ENCODE results near the gene ZC3H6. TPM values are rescaled to one million over a fixed set of nuclear protein-coding genes. Genes with fewer than 3 reads are reported as not detected.
A peak's percentile ranks its signal among the peaks of the same experiment; 100 is the strongest.

ZC3H6 gene
- polyA plus RNA-seq, 2 of the 4 experiments (the other 2 are of a cell fraction) = 0.75 to 1.9 TPM

DNA sequence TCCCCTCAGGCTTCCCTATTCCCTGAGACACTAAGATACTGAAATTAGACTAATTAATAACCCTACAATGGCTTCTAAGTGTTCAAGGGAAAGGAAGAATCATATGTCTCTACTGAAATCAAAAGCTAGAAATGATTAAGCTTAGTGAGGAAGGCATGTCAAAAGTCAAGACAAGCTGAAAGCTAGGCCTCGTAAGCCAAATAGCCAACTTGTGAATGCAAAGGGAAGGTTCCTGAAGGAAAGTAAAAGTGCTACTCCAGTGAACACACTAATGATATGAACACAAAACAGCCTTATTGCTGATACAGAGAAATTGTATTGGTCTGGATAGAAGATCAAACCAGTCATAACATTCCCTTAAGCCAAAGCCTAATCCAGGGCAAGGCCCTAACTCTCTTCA lies 30.5 kb upstream of the ZC3H6 start:
- DNase-seq (ENCODE audit: low read depth in 1 of 2, low spot score in 1 of 2) (no peak), ATAC-seq (no peak), FAIRE-seq (no peak)
- H3K4me2 ChIP-seq = no peak overlapping the region
- ChIA-PET POLR2A (no interaction called here), CTCF (interaction anchor here (1.3 to 1.9 kb wide), 3 partner anchors 9 to 14 kb away, joined by 4 to 7 read pairs (median 4); partner anchors contain the start of gene ZC3H8)
- TF ChIP-seq HOXA7 (CRISPR knock-in tag; IDR thresholded peaks at IDR 0.05) (no peak), ESRRA (IDR thresholded peaks at IDR 0.05; ENCODE audit: borderline replicate concordance, low read length) (no peak), BHLHE40 (IDR thresholded peaks at IDR 0.05; ENCODE audit: low read depth, low read length) (no peak), RAD21 (conservative IDR thresholded peaks at IDR 0.05 in 1 of 2, IDR thresholded peaks at IDR 0.05 in 1 of 2) (no peak), PHF8 (IDR thresholded peaks at IDR 0.05; ENCODE audit: borderline replicate concordance, low read depth) (no peak), KDM5A (IDR thresholded peaks at IDR 0.05) (no peak), RNF2 (IDR thresholded peaks at IDR 0.05; ENCODE audit: borderline replicate concordance, low read depth) (no peak), CHD4 (IDR thresholded peaks at IDR 0.05; ENCODE audit: borderline replicate concordance) (no peak)
- H3K4me3 ChIP-seq = no peak overlapping the region
- H3K9me3 ChIP-seq = no peaks in the 10 kb centered on the region
- no peak overlapping the region for H3K27ac ChIP-seq
- 94% methylated on average over 1 of the region's 1 CpG for WGBS (ENCODE audit: missing lambda C conversion rate)
- no peaks in the 10 kb centered on the region for H3K4me1 ChIP-seq

- CTCF ChIA-PET = interaction anchor here (2.1 kb wide), 1 partner anchor 8 kb away, joined by 13 read pairs; no protein-coding TSS in a partner anchor
- Histone ChIP-seq H3K4me1 (peaks cover 7% of the 10 kb centered on the region; the same call in 2 of the 3 replicates), H3K27ac (no peak overlapping the region), H3K4me2 (no peak overlapping the region), H3K4me3 (no peak overlapping the region), H3K9me3 (no peaks in the 10 kb centered on the region)
- POLR2A ChIA-PET = no interaction called here
- ATAC-seq (no peak), DNase-seq (ENCODE audit: low read depth in 1 of 2, low spot score in 1 of 2) (no peak), FAIRE-seq (no peak)
- WGBS (ENCODE audit: missing lambda C conversion rate) = 91% methylated on average over 3 of the region's 3 CpGs
- no peak for TF ChIP-seq FOSB (CRISPR knock-in tag; IDR thresholded peaks at IDR 0.05)
- no peak for TF ChIP-seq CHD4 (IDR thresholded peaks at IDR 0.05; ENCODE audit: borderline replicate concordance)
- no peak for TF ChIP-seq POLR2A (IDR thresholded peaks at IDR 0.05; ENCODE audit: low read length)
- TF ChIP-seq PHF8 (IDR thresholded peaks at IDR 0.05; ENCODE audit: borderline replicate concordance, low read depth) = no peak
- no peak for TF ChIP-seq HOXB13 (CRISPR knock-in tag; IDR thresholded peaks at IDR 0.05; ENCODE audit: low read depth)
- no peak for TF ChIP-seq ZC3H11A (IDR thresholded peaks at IDR 0.05)
- TF ChIP-seq SREBF2 (IDR thresholded peaks at IDR 0.05) = no peak
- TF ChIP-seq CBX2 (IDR thresholded peaks at IDR 0.05; ENCODE audit: borderline replicate concordance, low read depth) = no peak
- no peak for TF ChIP-seq RCOR1 (IDR thresholded peaks at IDR 0.05; ENCODE audit: low read depth, low read length)
- TF ChIP-seq CBX8 (IDR thresholded peaks at IDR 0.05) = no peak
- TF ChIP-seq MAFK (IDR thresholded peaks at IDR 0.05; ENCODE audit: partially characterized antibody) = no peak
- no peak for TF ChIP-seq EHF (CRISPR knock-in tag; IDR thresholded peaks at IDR 0.05)
- TF ChIP-seq GATA3 (IDR thresholded peaks at IDR 0.05; ENCODE audit: borderline replicate concordance) = no peak
Observed at GRCh38 chr2:112251271-112251670, 24.1 kb upstream of the ZC3H6 start.

DNA sequence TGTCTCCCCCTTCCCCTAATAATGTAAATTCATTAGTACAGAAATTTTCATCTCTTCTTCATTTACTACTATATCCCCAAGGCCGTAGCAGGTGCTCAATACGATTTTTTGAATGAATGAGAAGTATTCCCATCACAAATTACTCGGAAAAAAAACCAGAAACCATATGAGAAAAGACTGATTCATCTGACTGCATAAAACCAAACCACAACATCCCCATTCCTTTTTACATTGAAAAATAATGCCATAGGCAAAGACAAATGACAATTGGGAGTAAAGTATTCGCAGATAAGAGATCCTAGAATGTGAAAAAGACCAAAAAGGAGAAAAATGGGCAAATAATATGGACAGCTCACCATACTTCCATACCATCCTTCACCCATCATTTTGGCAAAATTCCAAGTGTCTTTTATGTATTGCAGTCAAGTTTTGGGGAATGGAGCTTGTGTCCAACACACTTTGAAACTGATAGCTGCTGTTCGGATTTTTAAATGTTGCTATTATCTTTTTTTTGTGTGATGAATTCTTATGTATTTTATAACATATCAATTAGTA lies 22.1 kb upstream of the ZC3H6 start:
- no peaks in the 10 kb centered on the region for H3K9me3 ChIP-seq
- DNase-seq (ENCODE audit: low read depth in 1 of 2, low spot score in 1 of 2) = no peak
- H3K4me2 ChIP-seq = peak overlapping the region; percentile 74
- no peak for FAIRE-seq
- TF ChIP-seq HOXA7 (CRISPR knock-in tag; IDR thresholded peaks at IDR 0.05) = no peak
- TF ChIP-seq ZNF302 (CRISPR knock-in tag; IDR thresholded peaks at IDR 0.05) = no peak
- TF ChIP-seq EHF (CRISPR knock-in tag; IDR thresholded peaks at IDR 0.05) = no peak
- TF ChIP-seq ESRRA (IDR thresholded peaks at IDR 0.05; ENCODE audit: borderline replicate concordance, low read length) = no peak
- TF ChIP-seq, protein P1, sequence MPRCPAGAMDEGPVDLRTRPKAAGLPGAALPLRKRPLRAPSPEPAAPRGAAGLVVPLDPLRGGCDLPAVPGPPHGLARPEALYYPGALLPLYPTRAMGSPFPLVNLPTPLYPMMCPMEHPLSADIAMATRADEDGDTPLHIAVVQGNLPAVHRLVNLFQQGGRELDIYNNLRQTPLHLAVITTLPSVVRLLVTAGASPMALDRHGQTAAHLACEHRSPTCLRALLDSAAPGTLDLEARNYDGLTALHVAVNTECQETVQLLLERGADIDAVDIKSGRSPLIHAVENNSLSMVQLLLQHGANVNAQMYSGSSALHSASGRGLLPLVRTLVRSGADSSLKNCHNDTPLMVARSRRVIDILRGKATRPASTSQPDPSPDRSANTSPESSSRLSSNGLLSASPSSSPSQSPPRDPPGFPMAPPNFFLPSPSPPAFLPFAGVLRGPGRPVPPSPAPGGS (IDR thresholded peaks at IDR 0.05) = no peak
- no peak for TF ChIP-seq TFCP2L1 (CRISPR knock-in tag; IDR thresholded peaks at IDR 0.05)
- no peak for TF ChIP-seq RAD21 (conservative IDR thresholded peaks at IDR 0.05 in 1 of 2, IDR thresholded peaks at IDR 0.05 in 1 of 2)
- no peak for TF ChIP-seq E2F6 (IDR thresholded peaks at IDR 0.05; ENCODE audit: borderline replicate concordance, low read depth)
- 91% methylated on average over 5 of the region's 5 CpGs for WGBS (ENCODE audit: missing lambda C conversion rate)
- ChIA-PET CTCF (interaction anchor here (1.6 kb wide), 1 partner anchor 366 kb away, joined by 6 read pairs; no protein-coding TSS in a partner anchor), POLR2A (no interaction called here)
- ATAC-seq = no peak
- peaks cover 7% of the 10 kb centered on the region; the same call in 2 of the 3 replicates for H3K4me1 ChIP-seq
- H3K27ac ChIP-seq = no peak overlapping the region
- H3K4me3 ChIP-seq = no peak overlapping the region

Data from A549 (cell line).